GM18867 (cell line): ENCODE data around the gene LDB3.
"Not testable (repeated sequence)": the region's sequence is repeated elsewhere in the genome, so short reads cannot be mapped to it uniquely, and the experiment has no call there.

Experiments used
- ATAC-seq: cut with Tn5 transposase; IDR thresholded peaks from one replicate; pipeline ENCODE4 v1.9.1; 2021; ENCODE audit warnings: mild to moderate bottlenecking, moderate library complexity; ENCODE audit not compliant: unreplicated experiment

The LDB3 gene

GRCh38 chr10:86668297-86669165 lies at the start of gene LDB3:
Gene LDB3 (plus strand): TSS chr10:86668511. CDS start chr10:86668692, 181 bp downstream.
- ATAC-seq: peak; percentile 75

- ATAC-seq: no peak
Measured at GRCh38 chr10:86628311-86628710, 40.0 kb upstream of the LDB3 start.

- ATAC-seq: no peak
Measured at GRCh38 chr10:86630079-86630478, 38.2 kb upstream of the LDB3 start.

- ATAC-seq: no peak
Measured at GRCh38 chr10:86632009-86632800, 36.1 kb upstream of the LDB3 start.

- ATAC-seq: no peak
Measured at GRCh38 chr10:86632951-86633350, 35.4 kb upstream of the LDB3 start.

- ATAC-seq: no peak
Measured at GRCh38 chr10:86635402-86635801, 32.9 kb upstream of the LDB3 start.

GRCh38 chr10:86636311-86636710 lies 32.0 kb upstream of the LDB3 start:
- no peak for ATAC-seq

- no peak for ATAC-seq
Measured at GRCh38 chr10:86642021-86642420, 26.3 kb upstream of the LDB3 start.

- ATAC-seq: peak; percentile 28
Measured at GRCh38 chr10:86642499-86642898, 25.8 kb upstream of the LDB3 start.

GRCh38 chr10:86644152-86644793 lies 24.0 kb upstream of the LDB3 start:
- ATAC-seq: no peak

- no peak for ATAC-seq
Measured at GRCh38 chr10:86644794-86645445, 23.4 kb upstream of the LDB3 start.

- ATAC-seq: not testable (repeated sequence)
Measured at GRCh38 chr10:86645621-86646165, 22.6 kb upstream of the LDB3 start.

GRCh38 chr10:86646532-86646931 lies 21.8 kb upstream of the LDB3 start:
- ATAC-seq: no peak

- no peak for ATAC-seq
Measured at GRCh38 chr10:86646933-86647332, 21.4 kb upstream of the LDB3 start.

GRCh38 chr10:86647773-86648703 lies 20.3 kb upstream of the LDB3 start:
- no peak for ATAC-seq

GRCh38 chr10:86648704-86649427 lies 19.4 kb upstream of the LDB3 start:
- ATAC-seq: no peak

- ATAC-seq: no peak
Measured at GRCh38 chr10:86649471-86650150, 18.7 kb upstream of the LDB3 start.

GRCh38 chr10:86650151-86650550 lies 18.2 kb upstream of the LDB3 start:
- no peak for ATAC-seq
